Epithelial cell of esophagus (primary cell): ENCODE measurements around the gene INPP4A.

Experiments used
- DNase-seq: peaks from one replicate; pipeline ENCODE4 v3.0.0; 2010; ENCODE audit warnings: low read depth
- H3K4me3 ChIP-seq: 2 replicates; pipeline ENCODE4 v1.5.1; 2011; ENCODE audit warnings: mild to moderate bottlenecking, low read length, control low read depth
- TF ChIP-seq, protein P1 (sequence below): IDR thresholded peaks from 2 replicates; pipeline ENCODE4 v1.5.1; 2011; ENCODE audit warnings: low read depth, mild to moderate bottlenecking, low read length, control low read depth, inconsistent platforms; ENCODE audit not compliant: insufficient read depth; ENCODE audit errors: missing control alignments

Gene INPP4A

DNA sequence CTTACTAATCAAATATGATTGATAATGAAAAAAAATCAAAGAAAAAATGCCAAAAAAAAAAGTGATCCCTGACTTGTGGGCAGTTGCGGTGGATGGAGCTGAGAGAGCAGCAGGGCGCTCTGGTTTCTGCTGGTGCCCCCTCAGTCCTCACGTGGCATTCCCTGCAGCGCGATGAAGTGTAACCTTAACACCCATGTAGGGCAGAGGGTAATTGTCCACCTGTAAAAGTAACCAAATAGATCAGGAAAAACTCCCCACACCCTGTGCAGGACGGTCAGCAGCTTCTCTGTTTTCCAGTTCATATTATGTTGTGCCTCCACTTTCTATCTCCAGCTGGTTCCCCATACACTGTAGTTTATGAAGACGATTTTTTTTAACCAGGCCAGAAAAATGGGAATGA lies 138.6 kb downstream of the INPP4A start:
- H3K4me3 ChIP-seq = no peak overlapping the region
- TF ChIP-seq, protein P1, sequence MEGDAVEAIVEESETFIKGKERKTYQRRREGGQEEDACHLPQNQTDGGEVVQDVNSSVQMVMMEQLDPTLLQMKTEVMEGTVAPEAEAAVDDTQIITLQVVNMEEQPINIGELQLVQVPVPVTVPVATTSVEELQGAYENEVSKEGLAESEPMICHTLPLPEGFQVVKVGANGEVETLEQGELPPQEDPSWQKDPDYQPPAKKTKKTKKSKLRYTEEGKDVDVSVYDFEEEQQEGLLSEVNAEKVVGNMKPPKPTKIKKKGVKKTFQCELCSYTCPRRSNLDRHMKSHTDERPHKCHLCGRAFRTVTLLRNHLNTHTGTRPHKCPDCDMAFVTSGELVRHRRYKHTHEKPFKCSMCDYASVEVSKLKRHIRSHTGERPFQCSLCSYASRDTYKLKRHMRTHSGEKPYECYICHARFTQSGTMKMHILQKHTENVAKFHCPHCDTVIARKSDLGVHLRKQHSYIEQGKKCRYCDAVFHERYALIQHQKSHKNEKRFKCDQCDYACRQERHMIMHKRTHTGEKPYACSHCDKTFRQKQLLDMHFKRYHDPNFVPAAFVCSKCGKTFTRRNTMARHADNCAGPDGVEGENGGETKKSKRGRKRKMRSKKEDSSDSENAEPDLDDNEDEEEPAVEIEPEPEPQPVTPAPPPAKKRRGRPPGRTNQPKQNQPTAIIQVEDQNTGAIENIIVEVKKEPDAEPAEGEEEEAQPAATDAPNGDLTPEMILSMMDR = no peak
- no peak for DNase-seq

DNA sequence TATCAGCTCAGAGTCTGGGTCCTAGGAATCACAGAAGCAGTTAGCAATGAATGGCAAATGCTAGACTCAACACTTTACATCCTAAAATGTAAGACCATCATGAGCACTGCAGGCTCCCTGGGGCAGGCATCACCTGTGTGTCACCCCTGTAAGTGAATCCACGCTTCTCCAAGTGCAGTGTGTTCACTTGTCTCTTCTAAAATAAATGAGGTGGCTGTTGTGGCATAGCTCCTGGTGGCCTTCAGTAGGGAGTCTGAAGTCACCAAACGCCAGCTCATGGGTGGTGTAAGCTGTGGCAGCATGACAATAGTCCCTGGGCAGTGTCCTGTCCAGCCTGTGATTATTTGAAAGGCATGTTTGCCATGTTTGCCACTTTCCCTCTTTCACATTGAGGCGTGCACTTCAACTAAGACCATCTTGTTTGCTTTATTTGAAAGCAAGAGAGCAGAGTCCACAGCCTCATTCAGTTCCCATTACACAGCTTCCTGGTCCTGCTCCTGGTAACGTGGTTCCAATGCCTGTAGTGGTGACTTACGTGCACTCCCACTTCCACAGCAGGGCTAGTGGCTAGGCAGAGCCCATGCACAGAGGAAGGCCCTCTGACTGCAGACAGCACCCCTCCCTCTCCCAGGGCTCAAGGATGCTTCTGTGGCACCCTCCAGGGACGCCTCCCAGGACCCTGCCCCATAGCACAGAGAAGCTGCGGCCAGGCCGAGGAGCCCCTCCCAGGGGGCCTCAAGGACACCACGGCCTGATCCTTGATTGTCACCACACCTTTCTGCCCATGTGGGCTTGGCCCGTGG lies 139.4 kb downstream of the INPP4A start:
- TF ChIP-seq, protein P1 = no peak
- H3K4me3 ChIP-seq = no peak overlapping the region
- no peak for DNase-seq

- no peak for DNase-seq
- TF ChIP-seq, protein P1 = no peak
- H3K4me3 ChIP-seq = no peak overlapping the region
Measured at GRCh38 chr2:98585386-98585785, 140.7 kb downstream of the INPP4A start.

DNA sequence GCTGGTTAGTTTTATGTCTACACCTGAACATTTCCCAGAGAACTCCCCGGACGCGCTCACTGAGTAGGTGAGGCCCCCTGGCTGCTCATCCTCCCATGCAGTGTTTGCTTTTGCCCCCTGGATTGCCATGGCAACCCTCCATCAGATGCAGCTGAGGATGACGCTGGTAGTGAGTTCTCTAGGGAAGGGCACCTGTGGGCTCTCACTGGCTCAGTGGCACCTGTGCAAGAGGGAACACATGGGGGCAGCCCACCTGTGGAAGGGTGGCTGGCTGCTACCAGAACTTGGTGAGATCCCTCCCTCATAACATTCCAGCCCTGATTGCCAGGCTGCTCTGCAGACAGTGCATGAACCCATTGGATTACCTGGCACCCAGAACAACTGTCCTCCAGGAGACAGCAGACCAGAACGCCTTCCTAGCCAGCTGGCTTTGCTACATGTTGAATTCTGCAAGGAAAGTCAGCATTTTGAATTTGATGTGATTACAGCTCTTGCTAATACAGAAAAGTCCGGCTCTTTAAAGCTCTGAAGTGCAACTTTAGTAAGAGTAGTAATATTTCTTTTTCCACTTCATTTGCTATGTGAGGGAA lies 142.0 kb downstream of the INPP4A start:
- TF ChIP-seq, protein P1 = no peak
- no peak for DNase-seq
- no peak overlapping the region for H3K4me3 ChIP-seq

- TF ChIP-seq, protein P1 = no peak
- DNase-seq = no peak
Measured at GRCh38 chr2:98588880-98589431, 144.3 kb downstream of the INPP4A start.

DNA sequence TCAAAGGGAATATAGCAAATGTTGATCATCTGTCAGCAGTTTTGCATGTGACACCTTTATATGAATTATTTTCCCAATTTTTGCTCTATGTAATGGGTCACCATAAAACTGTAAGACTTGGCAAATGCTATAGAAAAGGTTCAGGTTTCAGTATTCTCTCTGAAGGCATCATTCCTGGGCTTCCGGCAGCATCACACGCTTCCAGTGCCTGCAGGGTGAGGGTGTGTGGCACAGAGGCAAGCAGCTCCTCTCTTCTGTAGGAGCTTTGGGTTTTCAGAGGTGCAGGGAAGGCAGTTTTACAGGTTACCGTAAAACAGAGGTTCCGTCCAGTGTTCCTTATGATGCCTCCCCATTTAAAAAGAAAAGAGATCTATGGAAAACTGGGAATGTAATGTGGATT lies 144.8 kb downstream of the INPP4A start:
- TF ChIP-seq, protein P1 = no peak
- no peak for DNase-seq
- no peak overlapping the region for H3K4me3 ChIP-seq

More at GRCh38 chr2:98588880-98589431, 144.3 kb downstream of the INPP4A start:
- no peak overlapping the region for H3K4me3 ChIP-seq
